Breast epithelium (tissue), 3 donors: ENCODE data around the gene GABPB1.

Source experiments
- POLR2AphosphoS5 ChIP-seq, 3 donors: sonication (generic); formaldehyde crosslinking; IDR thresholded peaks; one replicate each; pipeline ENCODE4 v1.6.1; 2017; ENCODE audit warnings: antibody characterized with exemption in 3 of 3
- TF ChIP-seq, protein P1 (sequence below), 3 donors: fragments of 450-650 bp; IDR thresholded peaks; one replicate each; pipeline ENCODE4 v1.5.1; 2016 to 2017; ENCODE audit warnings: antibody characterized with exemption in 3 of 3, mild to moderate bottlenecking in 3 of 3, moderate library complexity in 3 of 3

DNA sequence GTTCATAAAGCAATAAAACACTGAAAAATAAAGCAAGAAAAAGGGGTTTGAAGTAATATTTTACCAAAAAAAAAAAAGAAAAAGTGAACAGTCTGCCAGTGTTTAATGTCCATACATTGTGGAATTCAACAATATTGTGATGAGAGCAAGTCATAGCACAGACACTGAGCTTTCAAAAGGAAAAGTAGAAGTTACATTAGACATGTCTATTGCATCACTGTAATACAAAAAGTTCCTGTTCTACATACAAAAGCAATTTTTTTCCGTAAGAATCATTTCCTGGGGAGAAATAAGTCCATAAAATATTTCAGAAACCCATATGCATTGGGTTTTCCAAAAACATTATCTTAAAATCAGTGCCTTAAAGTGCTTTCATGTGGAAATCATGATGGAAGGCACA is 77.6 kb downstream of the GABPB1 start:
- TF ChIP-seq, protein P1, sequence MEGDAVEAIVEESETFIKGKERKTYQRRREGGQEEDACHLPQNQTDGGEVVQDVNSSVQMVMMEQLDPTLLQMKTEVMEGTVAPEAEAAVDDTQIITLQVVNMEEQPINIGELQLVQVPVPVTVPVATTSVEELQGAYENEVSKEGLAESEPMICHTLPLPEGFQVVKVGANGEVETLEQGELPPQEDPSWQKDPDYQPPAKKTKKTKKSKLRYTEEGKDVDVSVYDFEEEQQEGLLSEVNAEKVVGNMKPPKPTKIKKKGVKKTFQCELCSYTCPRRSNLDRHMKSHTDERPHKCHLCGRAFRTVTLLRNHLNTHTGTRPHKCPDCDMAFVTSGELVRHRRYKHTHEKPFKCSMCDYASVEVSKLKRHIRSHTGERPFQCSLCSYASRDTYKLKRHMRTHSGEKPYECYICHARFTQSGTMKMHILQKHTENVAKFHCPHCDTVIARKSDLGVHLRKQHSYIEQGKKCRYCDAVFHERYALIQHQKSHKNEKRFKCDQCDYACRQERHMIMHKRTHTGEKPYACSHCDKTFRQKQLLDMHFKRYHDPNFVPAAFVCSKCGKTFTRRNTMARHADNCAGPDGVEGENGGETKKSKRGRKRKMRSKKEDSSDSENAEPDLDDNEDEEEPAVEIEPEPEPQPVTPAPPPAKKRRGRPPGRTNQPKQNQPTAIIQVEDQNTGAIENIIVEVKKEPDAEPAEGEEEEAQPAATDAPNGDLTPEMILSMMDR (IDR thresholded peaks at IDR 0.05), result no peak
- TF ChIP-seq POLR2AphosphoS5 (IDR thresholded peaks at IDR 0.05), result no peak
